Measurements from ENCODE around the gene NRXN3. TPM values are rescaled to one million over a fixed set of nuclear protein-coding genes. Genes with fewer than 3 reads are reported as not detected.

Gene NRXN3
- total and polyA plus RNA-seq, 8 donors: 0.29 to 41.1 (median 9.1) TPM

GRCh38 chr14:79605849-79606248 is 1435.7 kb downstream of the NRXN3 start:
- no peak overlapping the region for H3K27ac ChIP-seq
- H3K36me3 ChIP-seq: no peaks in the 10 kb centered on the region
- DNase-seq: peak in 1 of 2 donors; percentile 44
- TF ChIP-seq POLR2A (IDR thresholded peaks at IDR 0.05): no peak
- TF ChIP-seq EP300 (IDR thresholded peaks at IDR 0.05): no peak
- TF ChIP-seq POLR2AphosphoS5 (IDR thresholded peaks at IDR 0.05): no peak
- TF ChIP-seq CTCF (IDR thresholded peaks at IDR 0.05): no peak
- WGBS, 5 donors: 34 to 52% (median 41%) methylated on average over 4 of the region's 4 CpGs
- no peaks in the 10 kb centered on the region for H3K9me3 ChIP-seq
- intact Hi-C loops (cut with DNase I; ENCODE audit: low total_unique reads): no loop called here
- peaks cover 0 to 9% (median 0%) of the 10 kb centered on the region in 4 donors for H3K4me1 ChIP-seq
- no peaks in the 10 kb centered on the region for H3K27me3 ChIP-seq
- no peak overlapping the region for H3K4me3 ChIP-seq

- intact Hi-C loops (cut with DNase I; ENCODE audit: low total_unique reads): no loop called here
- 75 to 88% (median 79%) methylated on average over 3 of the region's 3 CpGs for WGBS, 5 donors
- no peak for DNase-seq
- Histone ChIP-seq H3K4me1 (no peaks in the 10 kb centered on the region), H3K4me3 (no peak overlapping the region), H3K27ac (no peak overlapping the region), H3K9me3 (no peaks in the 10 kb centered on the region), H3K36me3 (no peaks in the 10 kb centered on the region), H3K27me3 (no peaks in the 10 kb centered on the region)
- TF ChIP-seq EP300 (IDR thresholded peaks at IDR 0.05): no peak
- TF ChIP-seq POLR2AphosphoS5 (IDR thresholded peaks at IDR 0.05): no peak
- no peak for TF ChIP-seq POLR2A (IDR thresholded peaks at IDR 0.05)
- no peak for TF ChIP-seq CTCF (IDR thresholded peaks at IDR 0.05)
Observed at GRCh38 chr14:79608446-79608845, 1438.3 kb downstream of the NRXN3 start.

GRCh38 chr14:79613625-79614024 is 1443.5 kb downstream of the NRXN3 start:
- no peaks in the 10 kb centered on the region for H3K27me3 ChIP-seq
- no peak for DNase-seq
- no peak overlapping the region for H3K4me3 ChIP-seq
- 59 to 88% (median 80%) methylated on average over 5 of the region's 5 CpGs for WGBS, 5 donors
- intact Hi-C loops (cut with DNase I; ENCODE audit: low total_unique reads): no loop called here
- no peak for TF ChIP-seq CTCF (IDR thresholded peaks at IDR 0.05)
- TF ChIP-seq EP300 (IDR thresholded peaks at IDR 0.05): no peak
- no peak for TF ChIP-seq POLR2A (IDR thresholded peaks at IDR 0.05)
- TF ChIP-seq POLR2AphosphoS5 (IDR thresholded peaks at IDR 0.05): no peak
- H3K9me3 ChIP-seq: no peaks in the 10 kb centered on the region
- H3K27ac ChIP-seq: no peak overlapping the region
- no peaks in the 10 kb centered on the region for H3K36me3 ChIP-seq
- no peaks in the 10 kb centered on the region for H3K4me1 ChIP-seq

GRCh38 chr14:79614448-79614847 is 1444.3 kb downstream of the NRXN3 start:
- Histone ChIP-seq H3K4me3 (no peak overlapping the region), H3K9me3 (no peaks in the 10 kb centered on the region)
- no peak for TF ChIP-seq CTCF (IDR thresholded peaks at IDR 0.05)
- no peak for TF ChIP-seq POLR2A (IDR thresholded peaks at IDR 0.05)
- no peak for TF ChIP-seq POLR2AphosphoS5 (IDR thresholded peaks at IDR 0.05)
- TF ChIP-seq EP300 (IDR thresholded peaks at IDR 0.05): no peak

More at GRCh38 chr14:79614448-79614847, 1444.3 kb downstream of the NRXN3 start:
- intact Hi-C loops (cut with DNase I; ENCODE audit: low total_unique reads): no loop called here
- Histone ChIP-seq H3K27ac (no peak overlapping the region), H3K4me1 (no peaks in the 10 kb centered on the region), H3K27me3 (no peaks in the 10 kb centered on the region), H3K36me3 (no peaks in the 10 kb centered on the region)
- 87 to 93% (median 93%) methylated on average over 5 of the region's 5 CpGs for WGBS, 5 donors
- no peak for DNase-seq

All from stomach (tissue), 9 donors.